Natural killer cell (primary cell): ENCODE measurements around the gene INPP5A. TPM values are rescaled to one million over a fixed set of nuclear protein-coding genes. Genes with fewer than 3 reads are reported as not detected.

Source experiments
- ATAC-seq, 3 donors: fragments of 150-1000 bp in 2 of 3; fragments of 200-7000 bp in 1 of 3; cut with Tn5 transposase; 1 replicate in 1 of 3; 2 replicates in 2 of 3; pipeline ENCODE4 v1.10.0; 2021; ENCODE audit warnings: mild to moderate bottlenecking in 2 of 3, moderate library complexity in 2 of 3
- DNase-seq, 2 donors: peaks; one replicate each; pipeline versions ENCODE4 v3.0.0 to v3.0.0-alpha.2; 2013 to 2021; ENCODE audit warnings: mixed read lengths in 1 of 2
- H3K27ac ChIP-seq: one replicate; pipeline ENCODE4 v1.5.1; 2013; ENCODE audit warnings: mild to moderate bottlenecking, low read length
- H3K27me3 ChIP-seq: one replicate; pipeline ENCODE4 v1.6.1; 2013; ENCODE audit warnings: low read length; ENCODE audit not compliant: control insufficient read depth, insufficient read depth
- H3K36me3 ChIP-seq: one replicate; pipeline ENCODE4 v1.6.1; 2013; ENCODE audit warnings: low read length; ENCODE audit not compliant: control insufficient read depth, insufficient read depth
- H3K4me1 ChIP-seq: one replicate; pipeline ENCODE4 v1.6.1; 2013; ENCODE audit warnings: low read length; ENCODE audit not compliant: control insufficient read depth, insufficient read depth
- H3K4me3 ChIP-seq: one replicate; pipeline ENCODE4 v1.5.1; 2013; ENCODE audit warnings: low read length
- H3K9me3 ChIP-seq: one replicate; pipeline ENCODE4 v1.6.1; 2013; ENCODE audit warnings: low read length; ENCODE audit not compliant: control insufficient read depth, insufficient read depth
- H3K27ac Mint-ChIP-seq, 2 donors: one replicate each; pipeline ENCODE4 v1.8.0; 2022; ENCODE audit warnings: mild to moderate bottlenecking in 2 of 2, mixed read lengths in 2 of 2, moderate library complexity in 1 of 2
- H3K27me3 Mint-ChIP-seq, 2 donors: one replicate each; pipeline ENCODE4 v1.8.0; 2022; ENCODE audit warnings: low read depth in 2 of 2, mixed read lengths in 2 of 2
- H3K36me3 Mint-ChIP-seq: one replicate; pipeline ENCODE4 v1.8.0; 2022; ENCODE audit warnings: mixed read lengths
- H3K4me1 Mint-ChIP-seq, 2 donors: one replicate each; pipeline ENCODE4 v1.8.0; 2022; ENCODE audit warnings: mixed read lengths in 2 of 2
- H3K4me3 Mint-ChIP-seq: one replicate; pipeline ENCODE4 v1.8.0; 2022; ENCODE audit warnings: mild to moderate bottlenecking, moderate library complexity, mixed read lengths
- H3K9me3 Mint-ChIP-seq, 2 donors: one replicate each; pipeline ENCODE4 v1.8.0; 2022; ENCODE audit warnings: mixed read lengths in 2 of 2
- WGBS: methylation state at CpG from one replicate; pipeline ENCODE4 v1.1.7; 2013; ENCODE audit warnings: missing lambda C conversion rate; ENCODE audit not compliant: insufficient coverage; 5-methylcytosine and 5-hydroxymethylcytosine counted together
- intact Hi-C: fragments of 100-400 bp; cut with micrococcal nuclease; formaldehyde crosslinking; loops from one replicate; pipeline ENCODE4 v1.14.2; 2022
- total RNA-seq, 4 donors: library from RNA; stranded (reverse); fragments of 120-200 nt in 1 of 4; gene quantifications; one replicate each; pipeline versions ENCODE4 v1.2.3 to v1.2.4, GENCODE V29; 2013 to 2022
- TF ChIP-seq, protein P1 (sequence below): fragments of 200-600 bp; IDR thresholded peaks from one replicate; pipeline ENCODE4 v1.8.0; 2022; ENCODE audit warnings: antibody characterized with exemption

Gene INPP5A
- total RNA-seq, 3 donors from 2014 or later (not counting 1 experiment from before 2014, with no cell fraction given) = 12.6 to 38.6 (median 18.6) TPM

DNA sequence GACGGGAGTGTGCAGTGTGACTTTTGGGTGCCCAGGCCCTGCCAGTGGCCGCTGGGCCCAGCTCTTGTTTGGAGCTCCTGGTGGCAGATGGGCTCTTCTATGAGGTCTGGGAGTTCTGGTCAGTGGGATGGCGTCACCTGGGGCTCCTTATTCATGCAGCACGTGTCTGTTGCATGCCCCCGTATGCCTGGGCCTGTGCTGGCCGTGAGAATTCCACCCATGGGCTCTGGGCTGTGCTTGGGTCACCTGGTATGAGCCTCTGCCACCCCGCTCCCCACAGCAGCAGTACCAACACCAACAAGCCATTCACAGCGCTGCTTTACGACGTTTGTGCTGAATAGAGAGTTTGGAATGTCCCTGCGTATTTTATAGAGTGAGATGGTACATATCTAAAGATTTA lies 27.1 kb downstream of the INPP5A start:
- H3K4me1 ChIP-seq = peaks cover 8% of the 10 kb centered on the region
- Mint-ChIP-seq H3K36me3 (no peaks in the 10 kb centered on the region), H3K27ac (no peak overlapping the region), H3K9me3 (no peaks in the 10 kb centered on the region), H3K4me3 (no peak overlapping the region), H3K27me3 (peaks cover 4 to 8% of the 10 kb centered on the region in 2 donors), H3K4me1 (peaks cover 22 to 42% of the 10 kb centered on the region in 2 donors)
- TF ChIP-seq, protein P1, sequence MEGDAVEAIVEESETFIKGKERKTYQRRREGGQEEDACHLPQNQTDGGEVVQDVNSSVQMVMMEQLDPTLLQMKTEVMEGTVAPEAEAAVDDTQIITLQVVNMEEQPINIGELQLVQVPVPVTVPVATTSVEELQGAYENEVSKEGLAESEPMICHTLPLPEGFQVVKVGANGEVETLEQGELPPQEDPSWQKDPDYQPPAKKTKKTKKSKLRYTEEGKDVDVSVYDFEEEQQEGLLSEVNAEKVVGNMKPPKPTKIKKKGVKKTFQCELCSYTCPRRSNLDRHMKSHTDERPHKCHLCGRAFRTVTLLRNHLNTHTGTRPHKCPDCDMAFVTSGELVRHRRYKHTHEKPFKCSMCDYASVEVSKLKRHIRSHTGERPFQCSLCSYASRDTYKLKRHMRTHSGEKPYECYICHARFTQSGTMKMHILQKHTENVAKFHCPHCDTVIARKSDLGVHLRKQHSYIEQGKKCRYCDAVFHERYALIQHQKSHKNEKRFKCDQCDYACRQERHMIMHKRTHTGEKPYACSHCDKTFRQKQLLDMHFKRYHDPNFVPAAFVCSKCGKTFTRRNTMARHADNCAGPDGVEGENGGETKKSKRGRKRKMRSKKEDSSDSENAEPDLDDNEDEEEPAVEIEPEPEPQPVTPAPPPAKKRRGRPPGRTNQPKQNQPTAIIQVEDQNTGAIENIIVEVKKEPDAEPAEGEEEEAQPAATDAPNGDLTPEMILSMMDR = no peak
- no peak overlapping the region for H3K4me3 ChIP-seq
- no peaks in the 10 kb centered on the region for H3K27me3 ChIP-seq
- no peaks in the 10 kb centered on the region for H3K36me3 ChIP-seq
- intact Hi-C loops = no loop called here
- H3K27ac ChIP-seq = no peak overlapping the region
- DNase-seq (no peak), ATAC-seq (no peak)
- 96% methylated on average over 8 of the region's 11 CpGs for WGBS
- no peaks in the 10 kb centered on the region for H3K9me3 ChIP-seq

DNA sequence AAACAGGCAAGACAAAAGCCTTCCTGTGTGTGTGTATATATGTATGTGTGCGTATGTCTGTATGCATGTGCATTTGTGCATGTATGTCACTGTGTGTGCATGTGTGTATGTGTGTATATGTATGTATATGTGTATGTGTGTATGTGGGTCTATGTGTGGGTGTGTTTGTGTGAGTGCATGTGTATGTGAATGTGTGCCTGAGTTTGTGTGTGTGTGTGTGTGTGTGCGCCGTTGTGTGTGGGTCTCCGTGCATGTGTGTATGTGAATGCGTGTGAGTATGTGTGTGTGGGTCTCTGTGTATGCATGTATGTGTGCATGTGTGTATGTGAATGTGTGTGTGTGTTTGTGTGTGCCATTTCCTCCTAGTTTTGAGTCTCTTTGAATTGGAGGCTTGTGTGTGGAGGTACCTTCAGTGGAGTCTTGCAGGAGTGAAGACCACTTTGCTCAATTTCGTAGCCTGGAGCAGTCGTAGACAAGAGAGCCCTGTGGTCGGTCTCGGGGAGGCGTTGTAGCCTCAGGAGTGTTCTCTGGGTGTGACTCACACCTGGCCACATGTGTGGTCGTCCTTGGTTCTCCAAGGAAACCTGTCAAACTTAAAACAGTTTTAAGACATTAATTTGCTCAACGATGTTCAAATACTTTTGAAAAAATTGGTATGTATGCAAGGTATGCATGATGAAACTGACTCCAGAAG lies 28.1 kb downstream of the INPP5A start:
- H3K36me3 ChIP-seq = no peaks in the 10 kb centered on the region
- peaks cover 12 to 38% of the 10 kb centered on the region in 2 donors for H3K4me1 Mint-ChIP-seq
- H3K27ac Mint-ChIP-seq = no peak overlapping the region
- TF ChIP-seq, protein P1 = no peak
- no peak overlapping the region for H3K27ac ChIP-seq
- H3K9me3 ChIP-seq = no peaks in the 10 kb centered on the region
- ATAC-seq = no peak
- peaks cover 0 to 2% of the 10 kb centered on the region in 2 donors for H3K27me3 Mint-ChIP-seq
- peaks cover 13% of the 10 kb centered on the region for H3K4me1 ChIP-seq
- H3K4me3 Mint-ChIP-seq = no peak overlapping the region
- H3K36me3 Mint-ChIP-seq = no peaks in the 10 kb centered on the region
- H3K27me3 ChIP-seq = no peaks in the 10 kb centered on the region
- no peak for DNase-seq
- no peaks in the 10 kb centered on the region for H3K9me3 Mint-ChIP-seq
- no peak overlapping the region for H3K4me3 ChIP-seq
- WGBS = 76% methylated on average over 12 of the region's 12 CpGs
- intact Hi-C loops = no loop called here

DNA sequence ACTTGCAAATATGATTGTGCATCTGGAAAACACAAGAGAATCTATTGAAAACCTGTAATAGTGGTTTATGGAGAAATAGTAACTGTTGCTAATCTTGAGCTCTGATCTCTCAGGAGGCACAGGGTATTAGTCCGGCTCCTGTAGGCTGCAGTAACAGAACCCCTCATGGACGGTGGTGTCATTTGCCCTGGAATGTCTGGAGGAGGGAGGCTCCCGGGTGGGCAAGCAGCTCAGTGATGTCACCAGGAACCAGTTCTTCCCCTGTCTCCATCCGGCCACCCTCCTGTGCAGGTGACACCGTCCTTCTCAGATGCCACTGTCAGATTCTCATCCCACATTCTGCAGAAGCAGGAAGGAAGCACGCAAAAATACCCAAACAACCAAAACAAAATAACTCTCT lies 29.3 kb downstream of the INPP5A start:
- no peaks in the 10 kb centered on the region for H3K36me3 Mint-ChIP-seq
- TF ChIP-seq, protein P1 = no peak
- H3K9me3 Mint-ChIP-seq = no peaks in the 10 kb centered on the region
- H3K9me3 ChIP-seq = no peaks in the 10 kb centered on the region
- no peak overlapping the region for H3K27ac ChIP-seq
- DNase-seq = no peak
- H3K4me3 ChIP-seq = no peak overlapping the region
- peaks cover 7 to 33% of the 10 kb centered on the region in 2 donors for H3K4me1 Mint-ChIP-seq
- peaks cover 0 to 2% of the 10 kb centered on the region in 2 donors for H3K27me3 Mint-ChIP-seq
- H3K27ac Mint-ChIP-seq = no peak overlapping the region
- H3K4me3 Mint-ChIP-seq = no peak overlapping the region
- no peaks in the 10 kb centered on the region for H3K27me3 ChIP-seq
- H3K36me3 ChIP-seq = no peaks in the 10 kb centered on the region
- peaks cover 25% of the 10 kb centered on the region for H3K4me1 ChIP-seq
- intact Hi-C loops = no loop called here
- no peak for ATAC-seq
- 84% methylated on average over 6 of the region's 6 CpGs for WGBS

DNA sequence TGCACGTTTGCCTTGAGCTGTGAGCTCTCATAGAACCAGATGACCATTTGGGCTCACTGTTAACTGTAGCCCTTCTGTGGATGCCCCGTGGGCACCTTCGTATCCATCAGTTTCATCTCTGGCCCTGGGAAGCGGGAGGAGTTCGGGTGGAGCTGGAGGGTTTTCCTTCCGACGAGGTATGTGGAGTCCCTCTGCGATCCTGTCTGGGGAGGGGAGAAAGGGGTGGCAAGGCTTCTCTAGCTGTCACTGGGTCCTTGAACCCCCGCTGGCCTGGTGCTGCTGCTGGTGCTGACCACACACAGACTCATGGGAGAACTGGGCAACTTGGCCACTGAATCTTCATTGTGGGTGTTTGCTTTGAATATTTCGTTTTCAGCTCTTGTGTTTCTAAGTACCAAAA lies 32.7 kb downstream of the INPP5A start:
- Mint-ChIP-seq H3K4me1 (peaks cover 4 to 14% of the 10 kb centered on the region in 2 donors), H3K27ac (no peak overlapping the region), H3K4me3 (no peak overlapping the region), H3K9me3 (no peaks in the 10 kb centered on the region), H3K36me3 (no peaks in the 10 kb centered on the region), H3K27me3 (no peaks in the 10 kb centered on the region)
- Histone ChIP-seq H3K27me3 (no peaks in the 10 kb centered on the region), H3K36me3 (no peaks in the 10 kb centered on the region), H3K9me3 (no peaks in the 10 kb centered on the region), H3K4me3 (no peak overlapping the region), H3K27ac (no peak overlapping the region), H3K4me1 (peaks cover 38% of the 10 kb centered on the region)
- DNase-seq (no peak), ATAC-seq (no peak)
- 98% methylated on average over 10 of the region's 10 CpGs for WGBS
- TF ChIP-seq, protein P1 = no peak
- intact Hi-C loops = loop anchor here (10.0 kb wide), 1 partner anchor 175 kb away; the partner anchor contains the start of gene PWWP2B
